Measurements from ENCODE around the gene TXNDC12.
A peak's percentile ranks its signal among the peaks of the same experiment; 100 is the strongest.
"Not testable (repeated sequence)": the region's sequence is repeated elsewhere in the genome, so short reads cannot be mapped to it uniquely, and the experiment has no call there.

Gene TXNDC12

DNA sequence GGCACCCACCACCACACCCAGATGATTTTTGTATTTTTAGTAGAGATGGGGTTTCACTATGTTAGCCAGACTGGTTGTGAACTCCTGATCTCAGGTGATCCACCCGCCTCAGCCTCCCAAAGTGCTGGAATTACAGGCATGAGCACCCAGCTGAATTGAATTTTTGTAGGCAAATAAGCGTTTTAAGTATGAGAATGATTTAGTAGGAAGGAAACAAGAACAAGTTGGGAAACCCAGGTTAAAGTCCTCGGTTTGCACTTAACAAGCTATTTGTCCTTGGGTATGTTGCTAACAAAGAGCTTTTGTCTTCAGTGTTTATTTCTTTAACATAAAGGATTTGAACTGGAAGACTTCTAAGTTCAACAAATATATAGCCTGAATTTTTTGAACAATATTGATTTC lies 25.0 kb upstream of the TXNDC12 start:
- TF ChIP-seq MYC (IDR thresholded peaks at IDR 0.05; ENCODE audit: low read depth, low read length): no peak
- TF ChIP-seq, protein P1, sequence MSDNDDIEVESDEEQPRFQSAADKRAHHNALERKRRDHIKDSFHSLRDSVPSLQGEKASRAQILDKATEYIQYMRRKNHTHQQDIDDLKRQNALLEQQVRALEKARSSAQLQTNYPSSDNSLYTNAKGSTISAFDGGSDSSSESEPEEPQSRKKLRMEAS (IDR thresholded peaks at IDR 0.05; ENCODE audit: low read depth, low read length): no peak
- TF ChIP-seq, protein P2, sequence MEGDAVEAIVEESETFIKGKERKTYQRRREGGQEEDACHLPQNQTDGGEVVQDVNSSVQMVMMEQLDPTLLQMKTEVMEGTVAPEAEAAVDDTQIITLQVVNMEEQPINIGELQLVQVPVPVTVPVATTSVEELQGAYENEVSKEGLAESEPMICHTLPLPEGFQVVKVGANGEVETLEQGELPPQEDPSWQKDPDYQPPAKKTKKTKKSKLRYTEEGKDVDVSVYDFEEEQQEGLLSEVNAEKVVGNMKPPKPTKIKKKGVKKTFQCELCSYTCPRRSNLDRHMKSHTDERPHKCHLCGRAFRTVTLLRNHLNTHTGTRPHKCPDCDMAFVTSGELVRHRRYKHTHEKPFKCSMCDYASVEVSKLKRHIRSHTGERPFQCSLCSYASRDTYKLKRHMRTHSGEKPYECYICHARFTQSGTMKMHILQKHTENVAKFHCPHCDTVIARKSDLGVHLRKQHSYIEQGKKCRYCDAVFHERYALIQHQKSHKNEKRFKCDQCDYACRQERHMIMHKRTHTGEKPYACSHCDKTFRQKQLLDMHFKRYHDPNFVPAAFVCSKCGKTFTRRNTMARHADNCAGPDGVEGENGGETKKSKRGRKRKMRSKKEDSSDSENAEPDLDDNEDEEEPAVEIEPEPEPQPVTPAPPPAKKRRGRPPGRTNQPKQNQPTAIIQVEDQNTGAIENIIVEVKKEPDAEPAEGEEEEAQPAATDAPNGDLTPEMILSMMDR (IDR thresholded peaks at IDR 0.05; ENCODE audit: low read depth, low read length): no peak
- TF ChIP-seq POLR2A (IDR thresholded peaks at IDR 0.05; ENCODE audit: extremely low read depth, insufficient read length): no peak
- H3K4me3 ChIP-seq (ENCODE audit: low read depth, low read length): no peak overlapping the region

DNA sequence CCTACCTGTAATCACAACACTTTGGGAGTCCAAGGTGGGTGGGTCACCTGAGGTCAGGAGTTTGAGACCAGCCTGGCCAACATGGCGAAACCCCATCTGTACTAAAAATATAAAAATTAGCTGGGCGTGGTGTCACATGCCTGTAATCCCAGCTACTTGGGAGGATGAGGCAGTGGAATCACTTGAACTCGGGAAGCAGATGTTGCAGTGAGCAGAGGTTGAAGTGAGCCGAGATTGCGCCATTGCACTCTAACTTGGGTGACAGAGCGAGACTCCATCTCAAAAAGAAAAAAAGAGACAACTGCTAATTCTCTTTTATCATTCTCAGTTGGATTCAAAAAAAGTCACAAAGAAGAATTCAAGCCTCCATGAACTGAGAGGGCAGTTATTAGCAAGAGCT lies 22.3 kb upstream of the TXNDC12 start:
- DNase-seq (ENCODE audit: low read depth); H3K4me3 ChIP-seq (ENCODE audit: low read depth, low read length): not testable (repeated sequence)

More for the DNA sequence above, 25.0 kb upstream of the TXNDC12 start:
- DNase-seq (ENCODE audit: low read depth): no peak

DNA sequence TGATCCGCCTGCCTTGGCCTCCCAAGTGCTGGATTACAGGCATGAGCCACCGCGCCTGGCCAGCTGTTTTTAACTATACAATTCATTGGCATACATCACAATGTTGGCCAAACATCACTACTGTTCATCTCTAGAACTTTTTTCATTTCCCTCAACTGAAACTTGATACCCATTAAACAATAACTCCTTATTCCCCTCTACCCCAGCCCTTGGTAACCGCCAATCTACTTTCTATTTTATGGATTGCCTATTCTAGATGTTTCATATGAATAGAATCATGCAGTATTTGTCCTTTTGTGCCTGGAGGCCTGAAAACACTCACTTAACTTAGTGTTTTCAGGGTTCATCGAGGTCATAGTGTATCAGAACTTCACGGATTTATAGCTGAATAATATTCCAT lies 17.3 kb upstream of the TXNDC12 start:
- DNase-seq (ENCODE audit: low read depth): no peak
- TF ChIP-seq POLR2A (IDR thresholded peaks at IDR 0.05; ENCODE audit: extremely low read depth, insufficient read length) (no peak), MYC (IDR thresholded peaks at IDR 0.05; ENCODE audit: low read depth, low read length) (no peak)
- TF ChIP-seq, protein P1 (IDR thresholded peaks at IDR 0.05; ENCODE audit: low read depth, low read length): no peak
- TF ChIP-seq, protein P2 (IDR thresholded peaks at IDR 0.05; ENCODE audit: low read depth, low read length): no peak
- no peak overlapping the region for H3K4me3 ChIP-seq (ENCODE audit: low read depth, low read length)

DNA sequence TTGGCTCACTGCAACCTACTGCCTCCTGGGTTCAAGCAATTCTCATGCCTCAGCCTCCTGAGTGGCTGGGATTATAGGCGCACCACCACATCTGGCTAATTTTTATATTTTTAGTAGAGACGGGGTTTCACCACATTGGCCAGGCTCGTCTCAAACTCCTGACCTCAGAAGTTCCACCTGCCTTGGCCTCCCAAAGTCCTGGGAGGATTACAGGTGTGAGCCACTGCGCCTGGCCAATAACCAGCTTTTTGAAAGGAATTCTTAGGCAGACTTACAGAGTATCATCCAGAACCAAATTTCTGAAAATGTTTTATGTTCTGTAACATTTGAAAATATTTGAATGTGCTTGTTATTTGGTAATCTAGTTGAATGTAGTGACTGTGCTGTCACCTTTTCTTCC lies 15.7 kb upstream of the TXNDC12 start:
- TF ChIP-seq, protein P1 (IDR thresholded peaks at IDR 0.05; ENCODE audit: low read depth, low read length): no peak
- TF ChIP-seq, protein P2 (IDR thresholded peaks at IDR 0.05; ENCODE audit: low read depth, low read length): no peak
- no peak for DNase-seq (ENCODE audit: low read depth)
- H3K4me3 ChIP-seq (ENCODE audit: low read depth, low read length): no peak overlapping the region

DNA sequence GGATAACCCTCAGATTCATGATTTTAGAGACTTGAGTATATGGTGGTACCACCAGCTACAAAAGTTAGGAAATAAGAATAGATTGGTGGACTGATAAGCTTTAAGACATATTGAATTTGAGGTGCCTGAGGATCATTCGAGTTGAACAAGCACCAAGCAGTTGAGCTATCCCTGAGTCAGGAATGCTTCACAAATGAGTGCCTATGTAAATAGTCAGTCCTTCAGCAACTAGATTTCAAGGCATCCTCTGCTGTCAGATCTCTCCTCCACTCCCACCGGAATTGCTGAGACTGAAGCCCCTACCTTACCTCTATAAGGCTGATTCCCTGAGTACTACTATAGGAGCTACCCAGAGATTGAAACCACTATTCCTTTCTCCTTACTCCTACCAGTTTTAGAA lies 8.2 kb upstream of the TXNDC12 start:
- no peak overlapping the region for H3K4me3 ChIP-seq (ENCODE audit: low read depth, low read length)
- no peak for DNase-seq (ENCODE audit: low read depth)
- TF ChIP-seq MYC (IDR thresholded peaks at IDR 0.05; ENCODE audit: low read depth, low read length): no peak
- TF ChIP-seq, protein P1 (IDR thresholded peaks at IDR 0.05; ENCODE audit: low read depth, low read length): no peak
- TF ChIP-seq, protein P2 (IDR thresholded peaks at IDR 0.05; ENCODE audit: low read depth, low read length): no peak

DNA sequence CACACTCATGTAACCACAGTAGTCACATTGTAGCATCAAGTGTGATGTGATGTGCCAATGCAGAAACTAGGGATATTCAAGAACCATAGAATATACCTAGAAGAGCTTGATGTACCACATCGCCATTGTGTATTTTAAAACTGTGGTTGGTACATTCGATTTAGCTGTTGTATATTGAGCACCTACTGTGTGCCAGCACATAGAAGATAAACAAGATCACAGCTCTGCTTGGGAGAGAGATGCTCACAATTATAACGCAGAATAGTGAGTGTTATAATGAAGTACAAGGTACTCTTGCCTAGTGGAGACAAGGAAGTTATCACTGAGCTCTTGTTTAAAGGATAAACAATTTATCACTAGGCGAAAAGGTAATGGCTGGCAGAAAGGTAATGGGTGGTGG lies 5.8 kb upstream of the TXNDC12 start:
- DNase-seq (ENCODE audit: low read depth): no peak
- no peak overlapping the region for H3K4me3 ChIP-seq (ENCODE audit: low read depth, low read length)
- TF ChIP-seq, protein P1 (IDR thresholded peaks at IDR 0.05; ENCODE audit: low read depth, low read length): no peak

DNA sequence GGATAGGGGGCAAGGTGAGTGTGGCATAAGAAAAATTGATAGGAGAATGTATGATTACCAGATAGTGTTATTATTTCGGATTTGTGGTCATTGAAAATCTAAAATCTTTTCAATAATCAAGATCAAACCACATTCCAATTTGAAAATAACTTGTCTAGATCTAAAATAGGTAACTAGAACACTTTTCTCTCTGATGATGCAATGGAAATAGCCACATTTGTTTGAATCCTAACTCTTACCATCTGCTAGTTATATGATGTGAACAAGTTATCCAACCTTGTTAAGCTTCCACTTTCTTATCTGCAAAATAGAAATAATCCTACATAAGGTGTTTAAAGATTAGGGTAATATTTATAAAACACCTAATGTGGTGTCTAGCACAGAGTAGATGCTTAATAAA lies 4.9 kb upstream of the TXNDC12 start:
- DNase-seq (ENCODE audit: low read depth): no peak
- no peak for TF ChIP-seq MYC (IDR thresholded peaks at IDR 0.05; ENCODE audit: low read depth, low read length)
- TF ChIP-seq, protein P2 (IDR thresholded peaks at IDR 0.05; ENCODE audit: low read depth, low read length): no peak
- TF ChIP-seq POLR2A (IDR thresholded peaks at IDR 0.05; ENCODE audit: extremely low read depth, insufficient read length): no peak
- TF ChIP-seq, protein P1 (IDR thresholded peaks at IDR 0.05; ENCODE audit: low read depth, low read length): no peak
- peak overlapping the region; percentile 40 for H3K4me3 ChIP-seq (ENCODE audit: low read depth, low read length)
